Tibial nerve (tissue), 4 donors: Measurements from ENCODE around the gene GPR135. TPM values are rescaled to one million over a fixed set of nuclear protein-coding genes. Genes with fewer than 3 reads are reported as not detected.

Experiments used
- DNase-seq, 2 donors: peaks; one replicate each; pipeline ENCODE4 v3.0.0-alpha.2; 2019; ENCODE audit warnings: low spot score in 2 of 2
- H3K27ac ChIP-seq, 4 donors: fragments of 200-600 bp; sonication (generic) in 3 of 4; one replicate each; pipeline ENCODE4 v1.5.1; 2017 to 2019; ENCODE audit warnings: mild to moderate bottlenecking in 1 of 4
- H3K27me3 ChIP-seq, 2 donors: fragments of 200-600 bp; sonication (generic) in 1 of 2; one replicate each; pipeline versions ENCODE4 v1.5.1 to v1.6.0; 2017 to 2019
- H3K36me3 ChIP-seq, 3 donors: fragments of 200-600 bp; sonication (generic); one replicate each; pipeline ENCODE4 v1.5.1; 2018 to 2019
- H3K4me1 ChIP-seq, 4 donors: fragments of 200-600 bp; sonication (generic) in 3 of 4; one replicate each; pipeline ENCODE4 v1.5.1; 2017 to 2019
- H3K4me3 ChIP-seq, 4 donors: fragments of 200-600 bp; sonication (generic) in 3 of 4; one replicate each; pipeline ENCODE4 v1.5.1; 2017 to 2019; ENCODE audit warnings: mild to moderate bottlenecking in 1 of 4, moderate library complexity in 1 of 4
- H3K9me3 ChIP-seq, 4 donors: fragments of 200-600 bp; sonication (generic) in 3 of 4; one replicate each; pipeline ENCODE4 v1.5.1; 2017 to 2019
- CTCF ChIP-seq, 5 experiments: fragments of 200-600 bp in 3 of 5; fragments of 450-650 bp in 2 of 5; sonication (generic) in 3 of 5; IDR thresholded peaks; one replicate each; pipeline ENCODE4 v1.5.1; 2016 to 2019; ENCODE audit warnings: antibody characterized with exemption in 5 of 5, mild to moderate bottlenecking in 3 of 5, moderate library complexity in 2 of 5
- EP300 ChIP-seq, 2 donors: sonication (generic); formaldehyde crosslinking; IDR thresholded peaks; one replicate each; pipeline ENCODE4 v1.6.1; 2017; ENCODE audit warnings: antibody characterized with exemption in 2 of 2, mild to moderate bottlenecking in 1 of 2
- POLR2A ChIP-seq, 2 donors: fragments of 450-650 bp; IDR thresholded peaks; one replicate each; pipeline ENCODE4 v1.6.1; 2017; ENCODE audit warnings: antibody characterized with exemption in 2 of 2, mild to moderate bottlenecking in 2 of 2, moderate library complexity in 2 of 2
- WGBS, 2 donors: methylation state at CpG; one replicate each; pipeline ENCODE4 v1.1.5; 2018; 5-methylcytosine and 5-hydroxymethylcytosine counted together
- total RNA-seq, 4 donors: library from RNA; depleted of rRNA; stranded (reverse); fragments of >200 nt; gene quantifications; one replicate each; pipeline ENCODE4 v1.1.0, GENCODE V29; 2016

GPR135 gene
- total RNA-seq, 4 donors from 2014 or later, result 5.9 to 17.7 (median 11.3) TPM

GRCh38 chr14:59507752-59508103, 42.5 kb upstream of the GPR135 start:
- Histone ChIP-seq H3K27ac (no peak overlapping the region), H3K27me3 (peaks cover 0 to 3% of the 10 kb centered on the region in 2 donors), H3K4me3 (no peak overlapping the region), H3K4me1 (no peaks in the 10 kb centered on the region), H3K36me3 (peaks cover 0 to 5% (median 0%) of the 10 kb centered on the region in 3 donors), H3K9me3 (no peaks in the 10 kb centered on the region)
- WGBS, 2 donors, result 96 to 98% methylated on average over 3 of the region's 3 CpGs
- TF ChIP-seq CTCF (IDR thresholded peaks at IDR 0.05) (no peak), EP300 (IDR thresholded peaks at IDR 0.05) (no peak), POLR2A (IDR thresholded peaks at IDR 0.05) (no peak)
- no peak for DNase-seq

GRCh38 chr14:59507063-59507751, 42.0 kb upstream of the GPR135 start:
- DNase-seq, result peak in 1 of 2 donors; percentile 64
- Histone ChIP-seq H3K27ac (no peak overlapping the region), H3K4me1 (no peaks in the 10 kb centered on the region), H3K27me3 (peaks cover 0 to 3% of the 10 kb centered on the region in 2 donors), H3K36me3 (peaks cover 0 to 5% (median 0%) of the 10 kb centered on the region in 3 donors), H3K4me3 (no peak overlapping the region), H3K9me3 (no peaks in the 10 kb centered on the region)
- TF ChIP-seq POLR2A (IDR thresholded peaks at IDR 0.05) (no peak), EP300 (IDR thresholded peaks at IDR 0.05) (no peak), CTCF (IDR thresholded peaks at IDR 0.05) (peak; percentile 39 to 61 (median 47))

- Histone ChIP-seq H3K4me3 (no peak overlapping the region), H3K9me3 (no peaks in the 10 kb centered on the region), H3K4me1 (no peaks in the 10 kb centered on the region), H3K27me3 (no peaks in the 10 kb centered on the region), H3K27ac (no peak overlapping the region), H3K36me3 (peaks cover 0 to 14% (median 5%) of the 10 kb centered on the region in 3 donors)
- no peak for TF ChIP-seq EP300 (IDR thresholded peaks at IDR 0.05)
- TF ChIP-seq CTCF (IDR thresholded peaks at IDR 0.05), result no peak
- TF ChIP-seq POLR2A (IDR thresholded peaks at IDR 0.05), result no peak
- 53 to 69% methylated on average over 4 of the region's 4 CpGs for WGBS, 2 donors
- DNase-seq, result no peak
Observed at GRCh38 chr14:59503256-59503655, 38.1 kb upstream of the GPR135 start.

- no peak overlapping the region for H3K27ac ChIP-seq
- DNase-seq, result no peak
- TF ChIP-seq EP300 (IDR thresholded peaks at IDR 0.05) (no peak), CTCF (IDR thresholded peaks at IDR 0.05) (no peak)
- peaks cover 0 to 24% (median 9%) of the 10 kb centered on the region in 3 donors for H3K36me3 ChIP-seq
- H3K9me3 ChIP-seq, result no peaks in the 10 kb centered on the region
- H3K27me3 ChIP-seq, result no peaks in the 10 kb centered on the region
- H3K4me1 ChIP-seq, result no peaks in the 10 kb centered on the region
- H3K4me3 ChIP-seq, result no peak overlapping the region
- WGBS, 2 donors, result 59 to 63% methylated on average over 3 of the region's 3 CpGs
Observed at GRCh38 chr14:59500732-59501131, 35.6 kb upstream of the GPR135 start.

- Histone ChIP-seq H3K27ac (no peak overlapping the region), H3K4me1 (peaks cover 0 to 8% (median 2%) of the 10 kb centered on the region in 4 donors), H3K9me3 (no peaks in the 10 kb centered on the region), H3K36me3 (peaks cover 0 to 72% (median 6%) of the 10 kb centered on the region in 3 donors), H3K4me3 (no peak overlapping the region), H3K27me3 (no peaks in the 10 kb centered on the region)
- no peak for DNase-seq
- TF ChIP-seq POLR2A (IDR thresholded peaks at IDR 0.05), result no peak
- no peak for TF ChIP-seq CTCF (IDR thresholded peaks at IDR 0.05)
- TF ChIP-seq EP300 (IDR thresholded peaks at IDR 0.05), result no peak
- 87 to 88% methylated on average over 1 of the region's 1 CpG for WGBS, 2 donors
Observed at GRCh38 chr14:59492384-59492783, 27.2 kb upstream of the GPR135 start.
